SK-N-SH (cell line): ENCODE results near the gene ARHGAP15.

Experiments used
- CTCF ChIP-seq: fragments of 200-600 bp; sonication (generic); IDR thresholded peaks from 2 replicates; pipeline ENCODE4 v1.6.1; 2017; ENCODE audit warnings: antibody characterized with exemption, mild to moderate bottlenecking, moderate library complexity
- EP300 ChIP-seq, 2 experiments: IDR thresholded peaks; 2 replicates each; pipeline versions ENCODE4 v1.4.0 to v1.6.1; 2012; ENCODE audit warnings: borderline replicate concordance in 1 of 2, low read depth in 1 of 2, low read length in 1 of 2
- EZH2phosphoT487 ChIP-seq: fragments of 200-600 bp; sonication (generic); IDR thresholded peaks from 2 replicates; pipeline ENCODE4 v1.6.1; 2017; ENCODE audit warnings: low read depth, mixed run types, mild to moderate bottlenecking, antibody characterized with exemption, moderate library complexity, borderline replicate concordance
- FOSL2 ChIP-seq: IDR thresholded peaks from 2 replicates; pipeline ENCODE4 v1.4.0; 2012; ENCODE audit warnings: low read depth, mild to moderate bottlenecking, moderate library complexity, borderline replicate concordance
- FOXM1 ChIP-seq: IDR thresholded peaks from 2 replicates; pipeline ENCODE4 v1.4.0; 2012; ENCODE audit warnings: low read depth, mild to moderate bottlenecking
- MAX ChIP-seq: IDR thresholded peaks from 2 replicates; pipeline ENCODE4 v1.4.0; 2012; ENCODE audit warnings: low read depth
- POLR2AphosphoS5 ChIP-seq: IDR thresholded peaks from 2 replicates; pipeline ENCODE4 v1.6.1; 2012; ENCODE audit warnings: low read depth, low read length
- REST ChIP-seq: IDR thresholded peaks from 2 replicates; pipeline ENCODE4 v1.6.1; 2012; ENCODE audit warnings: mild to moderate bottlenecking, low read depth, low read length, moderate library complexity
- RFX5 ChIP-seq: IDR thresholded peaks from 2 replicates; pipeline ENCODE4 v1.6.1; 2012; ENCODE audit warnings: mild to moderate bottlenecking, improper control_type of control experiment, low read length
- SIN3A ChIP-seq: IDR thresholded peaks from 2 replicates; pipeline ENCODE4 v1.6.1; 2012; ENCODE audit warnings: low read depth, mild to moderate bottlenecking, low read length, moderate library complexity, borderline replicate concordance
- SMC3 ChIP-seq: IDR thresholded peaks from 2 replicates; pipeline ENCODE4 v1.6.1; 2012; ENCODE audit warnings: low read depth, low read length, improper control_type of control experiment
- TAF1 ChIP-seq: IDR thresholded peaks from 2 replicates; pipeline ENCODE4 v1.6.1; 2012; ENCODE audit warnings: low read depth, mild to moderate bottlenecking, low read length, moderate library complexity, borderline replicate concordance
- TF ChIP-seq, protein P1 (sequence below): IDR thresholded peaks from 2 replicates; pipeline ENCODE4; 2012

DNA sequence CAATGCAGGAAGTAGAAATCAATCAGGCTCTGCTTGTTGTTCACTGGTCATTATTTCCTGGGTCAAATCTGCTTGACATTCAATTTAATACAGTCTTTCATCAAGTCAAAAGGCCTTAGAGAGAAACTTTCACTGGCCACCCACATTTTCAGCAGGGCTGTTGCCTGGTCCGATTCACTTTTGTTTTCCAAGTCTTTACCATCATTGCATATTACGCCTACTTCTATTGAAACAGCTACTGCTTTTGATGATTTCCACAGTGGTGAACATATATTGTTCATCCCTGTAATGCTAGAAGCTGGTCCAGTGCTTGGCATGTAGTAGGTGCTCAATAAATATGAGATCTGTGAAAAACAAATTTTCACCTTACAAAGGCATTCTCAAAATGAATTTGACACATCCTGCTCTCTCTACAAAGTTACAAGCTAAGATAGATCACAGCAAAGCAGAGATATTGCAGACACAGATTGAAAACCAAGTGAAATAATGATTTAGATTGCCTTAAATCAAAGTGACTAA is 600.1 kb downstream of the ARHGAP15 start:
- TF ChIP-seq SIN3A (no peak), EP300 (IDR thresholded peaks at IDR 0.05; ENCODE audit: borderline replicate concordance in 1 of 2, low read depth in 1 of 2, low read length in 1 of 2) (no peak), CTCF (no peak), MAX (no peak), TAF1 (no peak), REST (no peak), FOSL2 (no peak), FOXM1 (no peak), POLR2AphosphoS5 (no peak), SMC3 (no peak), EZH2phosphoT487 (no peak), RFX5 (no peak)
- TF ChIP-seq, protein P1, sequence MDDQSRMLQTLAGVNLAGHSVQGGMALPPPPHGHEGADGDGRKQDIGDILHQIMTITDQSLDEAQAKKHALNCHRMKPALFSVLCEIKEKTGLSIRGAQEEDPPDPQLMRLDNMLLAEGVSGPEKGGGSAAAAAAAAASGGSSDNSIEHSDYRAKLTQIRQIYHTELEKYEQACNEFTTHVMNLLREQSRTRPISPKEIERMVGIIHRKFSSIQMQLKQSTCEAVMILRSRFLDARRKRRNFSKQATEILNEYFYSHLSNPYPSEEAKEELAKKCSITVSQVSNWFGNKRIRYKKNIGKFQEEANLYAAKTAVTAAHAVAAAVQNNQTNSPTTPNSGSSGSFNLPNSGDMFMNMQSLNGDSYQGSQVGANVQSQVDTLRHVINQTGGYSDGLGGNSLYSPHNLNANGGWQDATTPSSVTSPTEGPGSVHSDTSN, result no peak
